ENCODE data around the gene SCML2. TPM values are rescaled to one million over a fixed set of nuclear protein-coding genes. Genes with fewer than 3 reads are reported as not detected.

The SCML2 gene
- total RNA-seq, 6 donors from 2014 or later, result 0.15 to 0.89 (median 0.53) TPM; not detected in 2

- TF ChIP-seq CTCF (IDR thresholded peaks at IDR 0.05) (peak in 2 of 6 experiments; percentile 15 to 18), POLR2A (IDR thresholded peaks at IDR 0.05) (no peak)
- WGBS, 2 donors, result 26% methylated on average over 2 of the region's 2 CpGs
- Histone ChIP-seq H3K36me3 (no peaks in the 10 kb centered on the region), H3K4me1 (no peaks in the 10 kb centered on the region), H3K9me3 (no peaks in the 10 kb centered on the region), H3K4me3 (no peak overlapping the region), H3K27me3 (no peaks in the 10 kb centered on the region), H3K27ac (no peak overlapping the region)
- no peak for ATAC-seq (ENCODE audit: low FRiP score in 2 of 2)
- no peak for DNase-seq
These were observed 144.0 kb downstream of the SCML2 start for GRCh38 chrX:18210470-18210869.

DNA sequence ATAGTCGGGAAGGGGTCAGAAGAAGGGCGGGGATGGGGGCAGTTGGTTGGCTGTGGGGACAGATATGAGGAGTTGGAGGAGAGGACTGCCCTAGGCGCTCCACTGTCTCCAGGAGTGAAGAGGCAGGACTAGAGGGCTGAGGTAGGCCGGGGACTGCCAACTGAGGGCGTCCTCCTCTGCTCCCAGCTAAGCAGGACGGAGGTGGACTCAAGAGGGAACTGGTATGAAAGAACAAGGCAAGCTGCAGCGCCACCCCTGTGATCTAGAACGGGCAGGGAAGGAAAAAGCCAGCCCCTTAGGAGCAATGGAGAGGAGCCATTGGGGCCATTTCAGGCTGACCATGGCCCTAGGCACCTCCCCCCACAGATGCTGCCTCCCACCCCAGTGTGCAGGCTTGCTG, 147.8 kb downstream of the SCML2 start:
- DNase-seq (no peak), ATAC-seq (ENCODE audit: low FRiP score in 2 of 2) (peak in 1 of 2 donors; percentile 22)
- TF ChIP-seq EP300 (IDR thresholded peaks at IDR 0.05) (no peak), CTCF (IDR thresholded peaks at IDR 0.05) (no peak), POLR2AphosphoS5 (IDR thresholded peaks at IDR 0.05) (no peak), POLR2A (IDR thresholded peaks at IDR 0.05) (no peak)
- H3K27ac ChIP-seq, result no peak overlapping the region
- H3K4me3 ChIP-seq, result no peak overlapping the region
- H3K9me3 ChIP-seq, result no peaks in the 10 kb centered on the region
- no peaks in the 10 kb centered on the region for H3K27me3 ChIP-seq
- no peaks in the 10 kb centered on the region for H3K4me1 ChIP-seq
- H3K36me3 ChIP-seq, result no peaks in the 10 kb centered on the region
- 82 to 86% methylated on average over 8 of the region's 8 CpGs for WGBS, 2 donors

- H3K4me3 ChIP-seq, result no peak overlapping the region
- H3K36me3 ChIP-seq, result no peaks in the 10 kb centered on the region
- H3K27ac ChIP-seq, result no peak overlapping the region
- 72% methylated on average over 4 to 5 of the region's 5 CpGs for WGBS, 2 donors
- ATAC-seq (ENCODE audit: low FRiP score in 2 of 2), result no peak
- H3K9me3 ChIP-seq, result no peaks in the 10 kb centered on the region
- no peak for DNase-seq
- no peaks in the 10 kb centered on the region for H3K27me3 ChIP-seq
- TF ChIP-seq EP300 (IDR thresholded peaks at IDR 0.05) (no peak), CTCF (IDR thresholded peaks at IDR 0.05) (no peak)
- H3K4me1 ChIP-seq, result no peaks in the 10 kb centered on the region
These were observed 150.9 kb downstream of the SCML2 start for GRCh38 chrX:18203631-18204030.

DNA sequence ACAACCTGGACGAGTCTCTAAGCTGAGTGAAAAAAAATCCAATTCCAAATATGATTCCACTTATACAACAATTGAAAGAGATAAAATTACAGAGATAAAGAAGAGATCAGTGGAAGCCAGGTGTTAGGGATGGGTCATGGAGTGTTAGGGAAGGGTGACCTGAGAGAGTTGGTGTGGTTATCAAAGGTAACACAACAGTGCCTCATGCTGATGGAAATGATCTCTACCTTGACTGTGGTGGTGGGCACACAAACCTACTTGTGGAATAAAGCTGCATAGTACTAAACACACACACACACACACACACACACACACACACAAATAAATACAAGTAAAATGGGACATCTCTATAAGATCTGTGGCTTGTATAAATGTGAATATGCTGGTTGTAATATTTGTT, 159.8 kb downstream of the SCML2 start:
- no peak for TF ChIP-seq POLR2A (IDR thresholded peaks at IDR 0.05)
- TF ChIP-seq EP300 (IDR thresholded peaks at IDR 0.05), result no peak
- TF ChIP-seq CTCF (IDR thresholded peaks at IDR 0.05), result no peak
- TF ChIP-seq POLR2AphosphoS5 (IDR thresholded peaks at IDR 0.05), result no peak
- DNase-seq (no peak), ATAC-seq (ENCODE audit: low FRiP score in 2 of 2) (no peak)
- Histone ChIP-seq H3K27ac (no peak overlapping the region), H3K36me3 (no peaks in the 10 kb centered on the region), H3K4me1 (no peaks in the 10 kb centered on the region), H3K27me3 (no peaks in the 10 kb centered on the region), H3K4me3 (no peak overlapping the region), H3K9me3 (no peaks in the 10 kb centered on the region)
- WGBS, 2 donors, result 59 to 83% methylated on average over 1 of the region's 1 CpG

Small RNA genes lying within 50 kb of the gene (small RNA-seq; reads per million reads assigned to genes)
- 0 reads per million in 4 donors for gene RF00019
- gene TMSB10P2, result 0 reads per million in 4 donors

Other genes starting within 250 kb of the SCML2 start
- under 1 TPM in 2 of 6 donors, not detected in 4; 0.11 to 0.15 TPM for gene BEND2, start 133.8 kb downstream of the SCML2 start, total RNA-seq
- gene CDKL5, start 70.9 kb upstream of the SCML2 start, total RNA-seq, result 10 to 100 TPM; 17.8 to 47.1 (median 23.4) TPM